Endothelial cell of umbilical vein (primary cell): Measurements from ENCODE around the gene SPDYE16.
A peak's percentile ranks its signal among the peaks of the same experiment; 100 is the strongest.

Experiments
- CTCF ChIP-seq, 2 donors: IDR thresholded peaks; 1 replicate in 1 of 2; 2 replicates in 1 of 2; pipeline ENCODE4 v1.5.1; 2011; ENCODE audit warnings: low read length in 2 of 2, mild to moderate bottlenecking in 2 of 2, moderate library complexity in 2 of 2, control low read depth in 1 of 2, inconsistent platforms in 1 of 2, low read depth in 1 of 2; ENCODE audit not compliant: insufficient read depth in 1 of 2; ENCODE audit errors: extremely low read depth in 1 of 2
- JUN ChIP-seq: IDR thresholded peaks from 2 replicates; pipeline ENCODE4 v1.6.1; 2011; ENCODE audit warnings: borderline replicate concordance, low read depth; ENCODE audit not compliant: insufficient read length, insufficient read depth
- MYC ChIP-seq: IDR thresholded peaks from one replicate; pipeline ENCODE4 v1.6.1; 2011; ENCODE audit warnings: mild to moderate bottlenecking, low read depth, low read length
- POLR2A ChIP-seq: IDR thresholded peaks from 2 replicates; pipeline ENCODE4 v1.6.1; 2012; ENCODE audit warnings: low read depth, mild to moderate bottlenecking, control low read depth, low read length
- POLR2AphosphoS5 ChIP-seq: IDR thresholded peaks from 2 replicates; pipeline ENCODE4 v1.6.1; 2012; ENCODE audit warnings: low read depth, mild to moderate bottlenecking, control low read depth, low read length, moderate library complexity; ENCODE audit not compliant: insufficient read depth

DNA sequence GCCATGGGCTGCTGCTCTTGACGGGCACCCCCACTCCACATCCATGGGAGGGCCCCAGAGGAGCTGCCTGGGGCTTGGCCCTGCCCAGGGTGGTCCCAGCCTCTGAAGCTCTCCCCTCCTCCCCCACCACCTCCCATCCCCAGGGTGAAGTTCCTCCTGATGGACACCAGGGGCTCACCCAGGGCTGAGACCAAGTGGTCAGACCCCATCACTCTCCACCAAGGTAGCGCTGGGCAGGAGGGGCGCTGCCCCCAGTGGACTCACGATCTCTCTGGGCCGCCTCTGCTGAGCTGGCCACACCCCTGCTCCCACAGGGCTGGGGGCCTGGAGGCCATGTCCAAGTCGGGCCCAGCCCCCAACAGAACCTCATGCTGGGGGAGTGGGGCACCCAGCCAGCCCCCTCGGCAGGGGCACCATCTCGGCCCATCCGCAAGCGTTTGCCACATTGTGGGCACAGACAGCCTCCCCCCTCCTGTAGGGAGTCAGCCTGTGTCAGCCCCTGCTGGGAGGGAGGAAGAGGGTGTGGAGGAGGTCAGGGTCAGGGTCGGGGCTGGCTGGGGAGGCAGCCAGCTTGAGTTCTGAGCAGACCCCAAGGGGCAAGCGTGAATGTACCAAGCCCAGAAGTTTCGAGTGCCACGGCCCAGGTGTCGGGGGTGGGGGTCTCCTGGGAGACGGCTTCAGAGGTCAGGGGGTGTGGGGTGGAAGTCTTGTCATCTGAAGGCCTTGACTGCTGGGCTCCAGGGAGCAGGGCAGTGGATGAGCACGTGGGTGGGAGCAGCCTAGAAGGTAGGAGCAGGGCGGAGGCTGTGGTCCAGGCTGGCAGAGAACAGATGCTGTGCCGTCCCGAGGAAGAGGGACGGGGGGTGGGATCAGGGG, 29.9 kb downstream of the SPDYE16 start:
- peak; percentile 34 to 40 for TF ChIP-seq CTCF (IDR thresholded peaks at IDR 0.05; ENCODE audit: extremely low read depth in 1 of 2, insufficient read depth in 1 of 2, low read depth in 1 of 2, low read length in 2 of 2)
- TF ChIP-seq POLR2AphosphoS5 = no peak
- TF ChIP-seq JUN = no peak
- TF ChIP-seq POLR2A = no peak
- no peak for TF ChIP-seq MYC
